CD4-positive, alpha-beta memory T cell (primary cell): Measurements from ENCODE around the gene FAM9C. TPM values are rescaled to one million over a fixed set of nuclear protein-coding genes. Genes with fewer than 3 reads are reported as not detected.

Experiments used
- CTCF ChIA-PET: fragments of 350-600 bp; sonication (Branson Sonifier 250); formaldehyde crosslinking; loops from one replicate; lab custom pipeline; 2021; ENCODE audit warnings: inconsistent platforms; ENCODE audit not compliant: partially characterized antibody; lab: Charles Lee
- POLR2A ChIA-PET: fragments of 350-600 bp; sonication (Branson Sonifier 250); formaldehyde crosslinking; loops from one replicate; lab custom pipeline; 2021; ENCODE audit not compliant: partially characterized antibody; lab: Charles Lee
- DNase-seq, 5 donors: peaks; one replicate each; pipeline versions ENCODE4 v3.0.0 to v3.0.0-alpha.2; 2020 to 2022; ENCODE audit warnings: mixed read lengths in 1 of 5
- H3K27ac ChIP-seq: one replicate; pipeline ENCODE4 v1.7.0; 2013; ENCODE audit warnings: low read depth, low read length
- H3K27me3 ChIP-seq: 2 replicates; pipeline ENCODE4 v1.7.0; 2013; ENCODE audit warnings: mild to moderate bottlenecking, low read length, moderate library complexity; ENCODE audit not compliant: insufficient read depth
- H3K36me3 ChIP-seq: 2 replicates; pipeline ENCODE4 v1.7.0; 2013; ENCODE audit warnings: mild to moderate bottlenecking, low read length, moderate library complexity; ENCODE audit not compliant: insufficient read depth
- H3K4me1 ChIP-seq: 2 replicates; pipeline ENCODE4 v1.7.0; 2013; ENCODE audit warnings: mild to moderate bottlenecking, low read length, moderate library complexity; ENCODE audit not compliant: insufficient read depth
- H3K4me3 ChIP-seq, 2 donors: one replicate each; pipeline ENCODE4 v1.7.0; 2013; ENCODE audit warnings: low read length in 2 of 2, mild to moderate bottlenecking in 1 of 2
- H3K9me3 ChIP-seq, 2 donors: one replicate each; pipeline ENCODE4 v1.7.0; 2013; ENCODE audit warnings: low read length in 2 of 2, control low read depth in 1 of 2; ENCODE audit not compliant: control insufficient read depth in 1 of 2
- H3K27ac Mint-ChIP-seq, 7 donors: one replicate each; pipeline ENCODE4 v1.8.0; 2020 to 2021; ENCODE audit warnings: mixed read lengths in 7 of 7, mild to moderate bottlenecking in 6 of 7, inconsistent platforms in 3 of 7, moderate library complexity in 3 of 7
- H3K27me3 Mint-ChIP-seq, 2 donors: one replicate each; pipeline ENCODE4 v1.8.0; 2020 to 2021; ENCODE audit warnings: mixed read lengths in 2 of 2
- H3K36me3 Mint-ChIP-seq, 2 donors: one replicate each; pipeline ENCODE4 v1.8.0; 2020 to 2021; ENCODE audit warnings: mixed read lengths in 2 of 2, inconsistent platforms in 1 of 2, mild to moderate bottlenecking in 1 of 2
- H3K4me1 Mint-ChIP-seq, 4 donors: one replicate each; pipeline ENCODE4 v1.8.0; 2020 to 2021; ENCODE audit warnings: mixed read lengths in 4 of 4, mild to moderate bottlenecking in 1 of 4
- H3K4me3 Mint-ChIP-seq, 8 donors: one replicate each; pipeline ENCODE4 v1.8.0; 2020 to 2021; ENCODE audit warnings: mixed read lengths in 8 of 8, mild to moderate bottlenecking in 7 of 8, moderate library complexity in 6 of 8, inconsistent platforms in 3 of 8
- H3K9me3 Mint-ChIP-seq, 8 donors: one replicate each; pipeline ENCODE4 v1.8.0; 2020 to 2021; ENCODE audit warnings: mixed read lengths in 8 of 8, mild to moderate bottlenecking in 5 of 8, inconsistent platforms in 3 of 8, moderate library complexity in 1 of 8
- intact Hi-C: fragments of 100-400 bp; cut with micrococcal nuclease; formaldehyde crosslinking; loops from one replicate; pipeline ENCODE4 v1.15.1; 2023
- polyA plus RNA-seq, 2 donors: library from polyadenylated mRNA; unstranded; fragments of 300-500 nt; fragmentation: Illumina TruSeq; gene quantifications; one replicate each; pipeline ENCODE4 v1.2.3, GENCODE V29; 2021
- total RNA-seq, 2 experiments: library from RNA; stranded (reverse); gene quantifications; one replicate each; pipeline ENCODE4 v1.2.3, GENCODE V29; 2021

FAM9C gene
- total and polyA plus RNA-seq, 4 experiments from 2014 or later: 0.34 TPM; not detected in 3

DNA sequence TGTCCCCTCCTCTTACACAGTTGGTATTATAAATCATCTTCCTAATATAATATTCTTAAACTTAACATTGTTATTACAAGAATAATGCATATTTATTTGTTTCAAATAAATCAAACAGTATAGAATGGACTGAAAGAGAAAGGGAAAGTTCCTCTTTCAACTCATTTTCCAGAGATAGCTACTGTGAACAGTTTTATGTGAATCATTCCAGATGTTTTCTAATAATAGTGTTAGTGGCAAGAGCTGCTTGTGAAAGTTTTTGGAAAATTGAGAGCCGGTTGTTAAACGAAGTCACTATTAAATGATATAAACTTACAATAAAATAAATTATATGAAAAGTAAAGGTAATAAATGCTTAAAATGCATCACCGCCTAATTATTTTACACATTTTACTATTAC is 55.0 kb downstream of the FAM9C start:
- no peak overlapping the region for H3K4me3 ChIP-seq
- Mint-ChIP-seq H3K27me3 (no peaks in the 10 kb centered on the region), H3K4me3 (no peak overlapping the region), H3K36me3 (peaks cover 0 to 4% of the 10 kb centered on the region in 2 donors), H3K9me3 (peaks cover 0 to 2% (median 0%) of the 10 kb centered on the region in 8 donors), H3K27ac (no peak overlapping the region), H3K4me1 (peaks cover 31 to 48% (median 38%) of the 10 kb centered on the region in 4 donors)
- H3K4me1 ChIP-seq: peaks cover 48% of the 10 kb centered on the region
- no peaks in the 10 kb centered on the region for H3K27me3 ChIP-seq
- H3K27ac ChIP-seq: no peak overlapping the region
- POLR2A ChIA-PET: interaction anchor here (1.1 to 26.3 kb wide), 3 partner anchors 10 to 97 kb away, joined by 3 to 1769 read pairs (median 228); partner anchors contain the start of gene TMSB4X
- DNase-seq: no peak
- intact Hi-C loops: no loop called here
- no peaks in the 10 kb centered on the region for H3K9me3 ChIP-seq
- CTCF ChIA-PET: no interaction called here
- no peaks in the 10 kb centered on the region for H3K36me3 ChIP-seq

DNA sequence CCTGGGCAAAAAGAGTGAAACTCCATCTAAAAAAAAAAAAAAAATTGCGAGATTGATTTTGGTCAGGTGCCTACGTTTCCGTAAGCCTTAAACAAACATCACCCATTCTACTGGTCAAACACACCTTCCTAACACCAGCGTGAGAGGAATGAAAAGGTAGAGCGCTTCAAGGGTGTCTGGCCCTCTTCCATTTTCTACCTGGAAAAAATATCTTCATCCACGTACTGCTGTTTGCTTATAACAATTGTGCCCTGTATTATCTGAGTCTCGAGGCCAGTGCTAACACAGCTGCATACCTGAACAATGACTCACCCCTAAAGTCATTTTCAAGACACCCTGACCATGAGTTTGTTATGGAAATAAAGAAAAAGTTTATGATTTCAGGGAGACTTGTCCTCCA is 55.6 kb downstream of the FAM9C start:
- Mint-ChIP-seq H3K9me3 (peaks cover 0 to 2% (median 0%) of the 10 kb centered on the region in 8 donors), H3K4me1 (peaks cover 36 to 53% (median 44%) of the 10 kb centered on the region in 4 donors), H3K27me3 (no peaks in the 10 kb centered on the region), H3K4me3 (no peak overlapping the region), H3K36me3 (peaks cover 0 to 4% of the 10 kb centered on the region in 2 donors), H3K27ac (peak overlapping the region in 1 of 7 donors; percentile 57)
- H3K27me3 ChIP-seq: no peaks in the 10 kb centered on the region
- no peak for DNase-seq
- intact Hi-C loops: no loop called here
- H3K27ac ChIP-seq: no peak overlapping the region
- H3K4me3 ChIP-seq: no peak overlapping the region
- CTCF ChIA-PET: interaction anchor here (1.4 kb wide), 1 partner anchor 42 kb away, joined by 3 read pairs; no protein-coding TSS in a partner anchor
- no peaks in the 10 kb centered on the region for H3K9me3 ChIP-seq
- POLR2A ChIA-PET: interaction anchor here (1.1 to 26.3 kb wide), 4 partner anchors 10 to 98 kb away, joined by 3 to 1769 read pairs (median 116); partner anchors contain the start of gene TMSB4X
- H3K36me3 ChIP-seq: no peaks in the 10 kb centered on the region
- H3K4me1 ChIP-seq: peaks cover 48% of the 10 kb centered on the region

- no peak overlapping the region for H3K4me3 Mint-ChIP-seq
- POLR2A ChIA-PET: interaction anchor here (1.1 to 26.3 kb wide), 4 partner anchors 11 to 98 kb away, joined by 3 to 1769 read pairs (median 306); partner anchors contain the start of gene TMSB4X
Measured at GRCh38 chrX:12987900-12988594, 56.4 kb downstream of the FAM9C start.

GRCh38 chrX:12987340-12987739 is 57.1 kb downstream of the FAM9C start:
- H3K4me1 ChIP-seq: peaks cover 56% of the 10 kb centered on the region
- intact Hi-C loops: no loop called here
- H3K4me3 Mint-ChIP-seq: peak overlapping the region in 4 of 8 donors; percentile 30 to 72 (median 48)
- no peak overlapping the region for H3K4me3 ChIP-seq
- H3K9me3 Mint-ChIP-seq: peaks cover 0 to 4% (median 0%) of the 10 kb centered on the region in 8 donors
- ChIA-PET POLR2A (interaction anchor here (16.9 to 26.3 kb wide), 3 partner anchors 15 to 99 kb away, joined by 228 to 1769 read pairs (median 383); partner anchors contain the start of gene TMSB4X), CTCF (interaction anchor here (0.5 to 1.8 kb wide), 4 partner anchors 36 to 92 kb away, joined by 3 to 7 read pairs (median 3); no protein-coding TSS in a partner anchor)
- H3K9me3 ChIP-seq: no peaks in the 10 kb centered on the region
- H3K27ac Mint-ChIP-seq: peak overlapping the region in 3 of 7 donors; percentile 14 to 97 (median 53)
- H3K27ac ChIP-seq: no peak overlapping the region
- H3K27me3 Mint-ChIP-seq: no peaks in the 10 kb centered on the region
- DNase-seq: no peak
- no peaks in the 10 kb centered on the region for H3K27me3 ChIP-seq
- peaks cover 0 to 4% of the 10 kb centered on the region in 2 donors for H3K36me3 Mint-ChIP-seq
- H3K36me3 ChIP-seq: no peaks in the 10 kb centered on the region
- H3K4me1 Mint-ChIP-seq: peaks cover 44 to 61% (median 51%) of the 10 kb centered on the region in 4 donors

More at GRCh38 chrX:12987900-12988594, 56.4 kb downstream of the FAM9C start:
- Histone ChIP-seq H3K4me3 (no peak overlapping the region), H3K27ac (no peak overlapping the region), H3K9me3 (no peaks in the 10 kb centered on the region), H3K27me3 (no peaks in the 10 kb centered on the region), H3K36me3 (no peaks in the 10 kb centered on the region), H3K4me1 (peaks cover 51% of the 10 kb centered on the region)
- H3K36me3 Mint-ChIP-seq: peaks cover 0 to 4% of the 10 kb centered on the region in 2 donors
- H3K9me3 Mint-ChIP-seq: peaks cover 0 to 4% (median 0%) of the 10 kb centered on the region in 8 donors
- intact Hi-C loops: no loop called here
- CTCF ChIA-PET: interaction anchor here (0.5 to 1.4 kb wide), 2 partner anchors 41 to 91 kb away, joined by 3 read pairs; no protein-coding TSS in a partner anchor
- H3K27ac Mint-ChIP-seq: no peak overlapping the region
- peaks cover 40 to 56% (median 50%) of the 10 kb centered on the region in 4 donors for H3K4me1 Mint-ChIP-seq
- H3K27me3 Mint-ChIP-seq: no peaks in the 10 kb centered on the region
- no peak for DNase-seq

GRCh38 chrX:12986886-12987285 is 57.5 kb downstream of the FAM9C start:
- Histone ChIP-seq H3K9me3 (no peaks in the 10 kb centered on the region), H3K36me3 (no peaks in the 10 kb centered on the region), H3K27me3 (no peaks in the 10 kb centered on the region), H3K27ac (no peak overlapping the region), H3K4me3 (no peak overlapping the region), H3K4me1 (peaks cover 60% of the 10 kb centered on the region)
- CTCF ChIA-PET: interaction anchor here (0.6 to 2.6 kb wide), 7 partner anchors 9 to 215 kb away, joined by 3 to 9 read pairs (median 3); no protein-coding TSS in a partner anchor
- Mint-ChIP-seq H3K9me3 (peaks cover 0 to 4% (median 0%) of the 10 kb centered on the region in 8 donors), H3K4me3 (peak overlapping the region in 5 of 8 donors; percentile 30 to 72 (median 54)), H3K4me1 (peaks cover 45 to 65% (median 54%) of the 10 kb centered on the region in 4 donors), H3K27me3 (no peaks in the 10 kb centered on the region), H3K27ac (peak overlapping the region; percentile 53 to 100 (median 94)), H3K36me3 (peaks cover 0 to 4% of the 10 kb centered on the region in 2 donors)
- DNase-seq: no peak
- POLR2A ChIA-PET: interaction anchor here (1.2 to 26.3 kb wide), 5 partner anchors 12 to 100 kb away, joined by 5 to 1769 read pairs (median 383); partner anchors contain the start of gene TMSB4X
- intact Hi-C loops: no loop called here

DNA sequence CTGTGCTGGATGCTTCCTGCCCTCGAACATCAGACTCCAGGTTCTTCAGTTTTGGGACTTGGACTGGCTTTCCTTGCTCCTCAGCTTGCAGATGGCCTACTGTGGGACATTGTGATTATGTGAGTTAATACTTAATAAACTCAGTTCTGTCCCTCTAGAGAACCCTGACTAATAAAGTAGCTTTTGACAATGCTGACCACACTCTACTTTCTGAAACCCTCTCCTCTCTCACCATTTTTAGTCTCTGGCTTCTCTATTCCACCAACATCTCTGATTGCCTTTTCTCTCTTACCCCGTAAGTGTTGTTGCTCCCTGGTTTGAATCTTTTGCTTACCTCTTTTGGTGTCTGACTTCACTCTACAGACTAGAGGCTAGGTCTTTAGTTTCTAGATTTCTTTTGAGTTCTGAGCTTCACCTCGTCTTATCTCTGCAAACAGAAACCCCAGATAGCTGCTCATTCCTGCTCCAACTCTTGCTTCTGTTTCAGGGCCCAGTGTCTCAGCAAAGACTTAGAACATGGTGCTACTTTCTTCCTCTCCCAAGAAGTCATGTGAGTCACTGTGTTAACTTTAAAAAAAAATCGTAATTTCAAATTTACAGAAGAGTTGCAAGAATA is 58.1 kb downstream of the FAM9C start:
- intact Hi-C loops: no loop called here
- peak overlapping the region; percentile 91 to 100 (median 97) for H3K27ac Mint-ChIP-seq
- peaks cover 66% of the 10 kb centered on the region for H3K4me1 ChIP-seq

More for the DNA sequence above, 58.1 kb downstream of the FAM9C start:
- no peaks in the 10 kb centered on the region for H3K27me3 ChIP-seq
- no peak overlapping the region for H3K27ac ChIP-seq
- H3K9me3 ChIP-seq: no peaks in the 10 kb centered on the region
- no peak for DNase-seq
- H3K4me3 Mint-ChIP-seq: peak overlapping the region in 6 of 8 donors; percentile 27 to 72 (median 44)
- H3K36me3 Mint-ChIP-seq: peaks cover 0 to 4% of the 10 kb centered on the region in 2 donors
- CTCF ChIA-PET: interaction anchor here (0.6 to 4.8 kb wide), 10 partner anchors 9 to 214 kb away, joined by 3 to 23 read pairs (median 6); no protein-coding TSS in a partner anchor
- no peaks in the 10 kb centered on the region for H3K36me3 ChIP-seq
- peaks cover 47 to 67% (median 56%) of the 10 kb centered on the region in 4 donors for H3K4me1 Mint-ChIP-seq
- peaks cover 0 to 4% (median 0%) of the 10 kb centered on the region in 8 donors for H3K9me3 Mint-ChIP-seq
- H3K27me3 Mint-ChIP-seq: no peaks in the 10 kb centered on the region
- POLR2A ChIA-PET: interaction anchor here (1.2 to 26.3 kb wide), 6 partner anchors 13 to 100 kb away, joined by 5 to 1769 read pairs (median 306); partner anchors contain the start of gene TMSB4X
- no peak overlapping the region for H3K4me3 ChIP-seq
